NCI-H446 treated with DMSO at 0.1 percent for 48 hours (cell line): ENCODE results near the gene LSP1.
"Not testable (repeated sequence)": the region's sequence is repeated elsewhere in the genome, so short reads cannot be mapped to it uniquely, and the experiment has no call there.

Source experiments
- DNase-seq: peaks from one replicate; lab custom pipeline; 2025; lab: John Stamatoyannopoulos, UW

LSP1 gene

DNA sequence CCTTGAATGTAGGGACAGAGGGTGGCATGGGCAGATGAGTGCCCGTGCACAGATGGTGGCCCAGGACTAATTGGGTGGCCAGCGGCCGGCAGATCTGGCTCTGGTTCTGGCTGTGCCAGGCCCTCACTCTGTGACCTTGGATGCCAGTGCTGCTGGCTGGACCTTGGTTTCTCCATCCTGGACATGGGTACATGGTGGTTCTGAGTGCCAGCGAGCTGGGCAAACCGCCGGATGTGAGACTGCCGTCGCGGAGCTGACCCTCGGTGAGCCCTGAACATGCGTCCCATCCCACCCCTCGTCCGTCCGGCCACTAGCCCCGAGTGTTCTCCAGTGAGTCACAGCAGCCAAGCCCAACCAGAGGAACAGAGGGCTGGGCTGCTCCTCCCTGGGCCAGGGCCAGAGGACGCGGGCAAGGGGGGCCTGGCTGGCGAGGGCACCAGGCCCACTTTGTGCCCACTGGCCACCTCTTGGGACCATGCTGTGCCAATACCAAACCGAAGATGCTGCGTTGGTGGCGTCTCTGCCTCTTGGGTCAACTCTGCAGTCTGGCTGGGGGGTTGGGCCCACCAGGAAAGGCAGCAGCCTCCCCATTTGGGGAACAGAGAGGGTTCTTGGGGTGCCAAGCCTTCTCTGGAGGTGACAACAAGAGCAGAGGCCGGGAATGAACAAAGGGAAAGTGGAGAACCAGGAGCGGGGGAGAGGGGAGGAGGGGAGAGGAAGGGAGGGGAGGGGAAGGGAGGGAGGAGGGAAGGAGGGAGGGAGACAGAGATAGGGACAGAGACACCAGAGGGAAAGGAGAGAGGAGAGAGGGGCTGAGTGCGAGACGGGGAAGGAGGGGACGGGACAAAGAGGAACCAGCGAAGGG, 10.7 kb downstream of the LSP1 start:
- DNase-seq = no peak

DNA sequence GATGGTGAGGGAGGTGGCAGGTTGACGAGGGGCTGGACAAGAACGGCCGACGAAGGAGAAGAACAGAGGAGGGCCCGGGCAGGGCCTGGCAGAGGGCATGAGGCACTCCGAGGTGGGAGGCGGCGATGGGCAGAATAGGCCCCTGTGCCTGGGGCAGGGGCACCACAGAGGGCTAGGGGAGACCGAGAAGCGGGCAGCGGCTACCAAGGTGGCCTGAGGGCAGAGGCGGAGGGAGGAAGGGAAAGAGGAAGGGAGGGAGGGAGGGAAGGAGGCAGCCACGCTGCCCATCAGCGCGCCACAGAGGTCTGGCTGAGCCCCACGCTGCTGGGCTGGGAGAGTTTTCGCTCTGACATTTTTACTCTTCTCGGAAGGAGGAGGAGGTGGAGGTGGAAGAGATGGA, 11.3 kb downstream of the LSP1 start:
- DNase-seq = no peak

DNA sequence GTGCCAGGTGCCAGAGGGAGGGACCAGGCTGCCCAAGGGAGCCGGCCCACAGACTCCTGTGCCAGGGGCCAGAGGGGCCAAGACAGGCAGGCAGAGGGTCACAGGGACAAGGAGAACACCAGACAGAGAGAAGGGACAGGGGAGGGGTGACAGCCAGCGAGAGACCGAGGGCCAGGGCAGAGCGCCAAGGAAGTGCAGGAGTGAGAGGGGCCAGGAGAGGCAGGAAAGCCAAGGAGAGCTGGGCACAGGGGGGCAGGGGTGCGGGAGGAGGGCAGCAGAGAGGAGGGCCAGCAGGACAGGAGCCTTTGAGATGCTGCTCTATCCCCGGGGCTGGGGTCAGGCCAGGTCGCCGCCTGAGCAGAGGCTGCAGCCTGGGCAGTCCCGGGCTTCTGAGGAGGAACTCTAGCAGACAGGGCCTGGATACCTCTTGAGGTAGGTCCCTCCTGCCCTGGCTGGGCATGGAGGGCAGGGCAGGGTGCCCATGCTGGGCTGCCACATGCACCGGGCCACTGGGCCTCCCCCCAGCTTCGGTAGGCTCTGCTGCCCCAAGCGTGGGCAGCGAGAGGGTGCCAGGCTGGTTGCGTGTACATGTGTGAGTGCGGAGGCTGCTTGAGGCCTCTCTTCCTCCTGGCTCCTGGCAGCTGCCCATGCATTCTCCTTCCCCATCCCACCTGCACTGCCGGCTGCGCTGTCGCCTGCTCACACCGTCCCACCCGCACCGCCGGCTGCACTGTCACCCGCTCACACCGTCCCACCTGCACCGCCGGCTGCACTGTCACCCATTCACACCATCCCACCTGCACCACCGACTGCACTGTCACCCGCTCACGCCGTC, 12.2 kb downstream of the LSP1 start:
- no peak for DNase-seq

DNA sequence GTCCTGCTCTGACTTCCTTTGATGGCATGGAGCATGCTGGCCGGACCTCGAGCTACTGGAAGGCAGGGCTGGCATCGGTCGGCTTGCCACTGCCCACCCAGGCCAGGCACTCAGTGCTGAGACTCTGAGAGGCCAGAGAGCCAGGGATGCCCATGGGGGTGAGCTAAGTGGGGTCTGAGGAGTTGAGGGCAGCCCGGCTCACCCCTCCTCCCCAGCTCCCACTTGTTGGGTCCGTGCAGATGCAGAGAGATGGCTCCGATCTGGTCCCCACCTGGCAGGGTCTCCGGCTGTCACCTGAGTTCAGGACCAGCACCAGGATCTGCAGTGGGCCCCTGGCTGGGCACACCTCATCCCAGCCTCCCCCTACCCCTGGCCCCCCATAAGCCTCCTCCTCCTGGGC, 13.3 kb downstream of the LSP1 start:
- DNase-seq = no peak

DNA sequence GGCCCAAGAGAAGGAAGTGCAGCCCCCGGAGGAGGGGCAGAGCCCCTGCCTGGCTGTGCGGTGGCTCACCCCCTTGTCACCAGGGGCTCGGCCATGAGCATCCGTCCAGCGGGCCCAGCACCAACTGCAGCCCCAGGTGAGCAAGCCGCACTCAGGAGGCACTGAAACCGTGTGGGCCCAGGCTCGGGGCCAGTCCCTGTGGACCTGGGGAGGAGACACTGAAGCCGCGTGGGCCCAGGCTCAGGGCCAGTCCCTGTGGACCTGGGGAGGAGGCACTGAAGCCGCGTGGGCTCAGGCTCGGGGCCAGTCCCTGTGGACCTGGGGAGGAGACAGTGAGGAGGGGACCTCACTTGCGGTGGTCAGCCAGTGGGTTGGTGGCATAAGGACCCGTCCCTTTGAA, 13.9 kb downstream of the LSP1 start:
- no peak for DNase-seq

DNA sequence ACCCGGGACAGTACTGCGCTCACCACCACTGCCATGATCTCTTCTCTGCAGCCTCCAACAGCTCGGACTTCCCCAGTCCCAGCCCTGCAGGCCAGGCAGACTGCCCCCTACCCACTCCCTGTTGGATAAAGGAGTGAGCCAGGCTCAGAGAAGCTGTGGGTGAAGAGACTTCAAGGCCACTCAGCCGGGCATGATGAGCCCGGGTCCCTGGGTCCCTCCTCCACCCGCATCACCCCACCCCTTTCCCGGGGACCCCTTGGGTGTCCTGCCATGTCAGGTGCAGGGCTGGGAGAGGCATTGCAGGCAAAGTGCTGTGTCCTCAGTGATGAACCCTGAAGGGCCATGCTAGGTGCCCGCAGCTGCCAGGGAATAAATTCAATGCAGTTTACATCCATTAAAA, 14.5 kb downstream of the LSP1 start:
- no peak for DNase-seq

DNA sequence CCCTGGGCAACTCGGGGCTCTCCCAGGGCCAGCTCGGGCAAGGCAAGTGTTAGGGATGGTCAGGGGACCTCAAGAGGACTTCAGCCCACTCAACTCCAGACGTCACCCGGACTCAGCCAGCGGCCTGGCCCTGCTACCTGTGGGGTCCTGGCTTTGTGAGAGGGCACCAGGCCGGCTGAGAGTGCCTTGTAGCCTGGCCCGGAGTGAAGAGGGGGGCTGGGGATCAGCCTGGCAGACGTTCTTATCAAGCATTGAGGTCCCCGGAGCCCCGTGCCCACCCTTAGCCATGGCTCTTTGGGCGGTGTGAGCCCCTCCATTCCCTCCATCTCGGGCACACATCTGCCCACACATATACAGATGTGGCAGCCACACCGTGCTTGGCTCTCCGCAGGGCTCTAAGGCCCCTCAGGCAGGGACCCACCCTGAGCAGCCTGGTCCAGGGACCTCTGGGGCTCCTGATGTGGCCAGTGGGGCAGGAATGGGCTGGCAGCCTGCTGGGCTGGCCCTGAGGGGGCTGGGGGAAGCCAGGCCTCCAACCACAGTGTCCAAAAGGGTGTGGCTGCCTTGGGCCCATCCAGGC, 15.3 kb downstream of the LSP1 start:
- no peak for DNase-seq

DNA sequence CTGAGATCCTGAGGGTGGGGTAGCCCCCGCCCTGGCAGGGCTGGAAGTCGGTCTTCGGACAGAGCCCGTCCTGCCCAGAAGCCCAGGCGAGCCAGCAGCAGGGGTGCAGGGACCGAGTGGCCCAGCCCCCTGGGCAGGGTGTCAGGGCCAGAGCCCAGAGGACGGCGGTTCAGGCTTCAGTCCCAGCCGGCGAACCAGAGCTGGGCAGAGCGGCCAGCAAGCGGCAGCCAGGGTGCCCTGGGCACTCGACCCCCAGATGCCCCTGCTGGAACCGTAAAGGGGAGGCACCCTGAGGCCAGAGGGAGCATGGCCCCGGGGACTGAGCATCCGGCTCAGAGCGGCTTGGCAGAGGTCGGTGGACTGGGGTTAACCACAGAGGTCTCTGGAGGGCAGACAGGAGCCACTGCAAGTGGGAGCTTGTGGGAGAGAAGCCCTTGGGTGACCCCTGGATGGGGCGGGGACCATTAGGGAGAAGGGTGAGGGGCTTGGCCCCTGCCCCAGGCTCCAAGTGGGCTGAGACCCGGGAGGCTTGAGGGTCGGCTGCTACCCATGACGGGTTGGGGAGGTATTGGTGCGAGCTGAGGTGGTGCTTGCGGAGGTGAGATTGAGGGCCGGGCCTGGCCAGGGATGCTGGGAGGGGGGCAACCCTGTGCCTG, 15.9 kb downstream of the LSP1 start:
- DNase-seq = no peak

DNA sequence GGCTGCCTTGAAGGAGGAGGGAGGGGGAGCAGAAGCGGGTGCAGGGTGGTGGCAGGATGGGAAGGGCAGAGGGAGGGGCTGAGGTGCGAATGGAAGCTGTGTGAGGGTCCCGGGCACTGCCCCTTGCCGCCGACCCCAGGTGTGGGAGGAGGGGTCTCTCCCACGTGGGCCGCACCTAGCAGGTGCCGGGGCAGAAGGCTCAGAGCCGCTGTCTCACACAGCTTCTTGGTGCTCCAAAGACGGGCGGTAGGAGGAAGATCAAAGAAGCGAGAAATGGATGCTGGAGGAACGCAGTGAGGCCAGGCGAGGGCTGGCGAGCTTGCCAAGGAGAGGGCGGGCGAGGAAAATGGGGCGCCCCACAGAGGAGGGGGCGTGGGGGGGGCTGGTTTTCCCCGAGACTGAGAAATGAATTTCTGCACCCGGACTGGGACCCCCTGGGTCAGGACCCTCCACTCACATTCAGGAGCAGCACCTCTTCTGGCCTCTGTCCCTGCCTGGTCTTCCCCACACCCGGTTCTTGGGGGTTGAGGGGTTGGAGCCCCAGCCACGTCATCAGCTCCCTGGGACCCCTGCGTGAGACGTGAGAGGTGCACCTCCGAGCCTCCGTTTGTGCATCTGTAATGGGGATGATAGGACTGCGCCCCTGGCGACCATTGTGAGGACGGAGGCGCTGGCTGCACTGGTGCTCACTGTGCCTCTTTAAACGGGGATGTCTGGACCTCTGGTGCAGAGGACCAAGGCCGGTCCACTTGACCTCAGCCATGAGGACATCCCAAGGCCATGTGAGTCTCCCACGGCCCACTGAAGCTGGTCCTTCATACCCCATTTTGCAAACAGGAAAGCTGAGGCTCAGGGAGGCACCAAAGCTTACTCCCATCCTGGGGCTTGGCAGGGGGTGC, 16.8 kb downstream of the LSP1 start:
- no peak for DNase-seq

DNA sequence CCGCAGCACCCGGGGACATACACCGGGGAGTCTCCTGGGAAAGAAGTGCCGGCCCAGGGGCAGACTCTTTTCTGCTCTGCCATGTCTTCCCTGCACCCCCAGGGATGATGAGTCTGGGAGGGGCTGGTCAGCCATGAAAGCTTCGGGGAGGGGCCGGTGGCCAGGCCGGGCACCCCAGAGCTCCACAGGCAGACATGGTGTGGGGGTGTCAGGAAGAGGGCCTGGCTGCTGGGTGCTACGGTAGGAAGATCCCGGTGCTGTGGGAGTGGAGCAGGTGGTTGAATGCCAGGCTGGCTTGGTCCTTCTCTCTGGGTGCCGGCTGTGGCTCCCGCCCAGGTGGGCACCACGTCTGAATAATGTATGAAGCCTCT, 17.4 kb downstream of the LSP1 start:
- no peak for DNase-seq

DNA sequence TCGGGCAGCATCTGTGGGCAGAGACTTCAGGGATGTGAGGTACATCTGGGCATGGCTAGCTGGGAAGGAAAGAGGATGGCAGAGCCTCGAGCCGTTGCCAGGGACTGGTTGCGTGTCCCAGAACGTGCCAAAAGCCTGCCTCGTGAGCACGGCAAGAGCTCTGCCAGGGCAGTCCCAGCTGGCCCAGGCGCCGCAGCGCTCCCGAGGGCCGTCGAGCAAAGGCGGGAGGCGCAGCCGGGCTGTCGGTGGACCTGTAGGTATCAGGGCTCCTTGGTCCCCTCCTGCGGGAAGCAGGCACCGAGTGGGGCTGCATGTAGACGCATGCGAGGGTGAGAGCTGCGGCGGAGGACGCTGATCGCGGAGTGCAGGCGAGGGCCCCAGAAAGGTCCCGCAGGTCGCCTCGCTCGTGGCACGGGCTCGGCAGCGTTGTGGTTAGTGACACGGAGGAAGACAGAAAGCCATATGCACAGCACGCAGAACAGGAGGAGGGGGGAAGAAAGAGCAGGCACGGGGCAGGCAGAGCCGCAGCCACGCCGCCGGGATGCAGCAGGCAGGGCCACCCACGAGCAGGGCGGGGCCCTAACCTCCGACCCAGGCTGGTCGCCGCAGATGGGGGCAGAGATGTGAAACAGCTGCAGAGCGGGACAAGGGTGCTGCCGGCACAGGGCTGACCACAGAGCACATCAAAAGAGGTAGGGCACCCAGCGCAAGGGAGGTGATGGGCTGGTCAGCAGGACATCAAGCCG, 18.0 kb downstream of the LSP1 start:
- no peak for DNase-seq

DNA sequence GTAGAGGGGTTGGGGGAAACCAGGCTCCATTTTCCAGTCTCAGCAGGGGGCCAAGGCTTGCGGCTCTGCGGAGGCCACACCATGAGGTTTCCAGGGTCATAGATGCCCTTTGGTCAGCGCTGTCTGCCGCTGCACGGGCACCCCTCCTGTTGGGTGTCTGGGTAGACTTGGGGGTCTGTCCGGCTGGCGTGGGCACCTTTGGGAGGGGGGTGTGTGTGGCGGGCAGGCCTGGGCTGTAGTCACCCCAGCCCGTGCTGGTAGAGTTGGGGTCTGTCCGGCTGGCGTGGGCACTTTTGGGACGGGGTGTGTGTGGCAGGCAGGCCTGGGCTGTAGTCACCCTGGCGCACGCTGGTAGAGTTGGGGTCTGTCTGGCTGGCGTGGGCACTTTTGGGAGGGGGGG, 18.6 kb downstream of the LSP1 start:
- DNase-seq = no peak

DNA sequence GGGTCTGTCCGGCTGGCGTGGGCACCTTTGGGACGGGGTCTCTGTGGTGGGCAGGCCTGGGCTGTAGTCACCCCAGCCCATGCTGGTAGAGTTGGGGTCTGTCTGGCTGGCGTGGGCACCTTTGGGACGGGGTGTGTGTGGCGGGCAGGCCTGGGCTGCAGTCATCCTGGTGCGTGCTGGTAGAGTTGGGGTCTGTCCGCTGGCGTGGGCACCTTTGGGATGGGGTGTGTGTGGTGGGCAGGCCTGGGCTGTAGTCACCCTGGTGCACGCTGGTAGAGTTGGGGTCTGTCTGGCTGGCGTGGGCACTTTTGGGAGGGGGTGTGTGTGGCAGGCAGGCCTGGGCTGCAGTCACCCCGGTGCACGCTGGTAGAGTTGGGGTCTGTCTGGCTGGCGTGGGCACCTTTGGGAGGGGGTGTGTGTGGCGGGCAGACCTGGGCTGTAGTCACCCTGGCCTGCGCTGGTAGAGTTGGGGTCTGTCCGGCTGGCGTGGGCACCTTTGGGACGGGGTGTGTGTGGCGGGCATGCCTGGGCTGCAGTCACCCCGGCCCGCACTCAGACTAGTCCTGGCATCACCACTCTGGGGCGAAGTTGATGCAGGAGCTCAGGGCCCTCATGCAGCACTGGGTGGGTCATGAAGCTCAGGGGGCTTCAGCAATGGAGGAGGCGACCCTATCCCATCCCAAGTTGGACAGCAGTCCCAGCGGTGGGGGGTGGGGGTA, 19.5 kb downstream of the LSP1 start:
- DNase-seq = no peak

DNA sequence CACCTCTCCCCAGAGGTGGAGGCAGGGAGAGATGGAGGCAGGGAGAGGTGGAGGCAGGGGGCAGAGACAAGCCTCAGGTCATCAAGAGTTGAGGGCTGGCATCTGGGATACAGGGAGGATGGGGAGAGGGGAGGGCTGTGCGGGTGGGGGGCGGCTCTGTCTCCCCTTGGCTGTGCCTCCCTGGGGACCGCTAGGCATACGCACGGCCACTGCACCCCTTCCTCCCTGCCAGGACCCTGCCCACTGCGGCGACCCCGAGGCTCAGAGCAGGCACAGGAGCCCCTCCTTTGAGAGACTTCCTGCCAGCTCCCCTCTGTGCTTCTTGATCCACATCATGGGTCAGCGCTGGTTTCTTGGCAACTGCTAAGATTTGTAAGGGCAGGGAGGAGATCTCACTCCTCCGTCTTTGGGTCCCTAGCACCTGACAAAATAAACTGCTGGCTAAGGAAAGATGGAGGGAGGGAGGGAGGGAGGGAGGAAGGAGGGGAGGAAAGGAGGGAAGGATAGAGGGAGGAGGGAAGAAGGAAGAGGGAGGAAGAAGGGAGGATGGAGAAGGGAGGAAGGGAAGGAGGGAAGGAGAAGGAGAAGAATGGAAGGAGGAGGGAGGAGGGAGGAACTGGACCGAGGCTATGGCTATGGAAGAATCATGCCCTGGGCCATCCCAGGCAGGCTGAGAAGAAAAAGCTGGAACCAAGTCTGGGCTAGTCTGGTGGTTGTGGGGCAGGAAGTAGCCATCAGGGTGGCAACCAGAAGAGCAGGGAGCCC, 20.3 kb downstream of the LSP1 start:
- no peak for DNase-seq

DNA sequence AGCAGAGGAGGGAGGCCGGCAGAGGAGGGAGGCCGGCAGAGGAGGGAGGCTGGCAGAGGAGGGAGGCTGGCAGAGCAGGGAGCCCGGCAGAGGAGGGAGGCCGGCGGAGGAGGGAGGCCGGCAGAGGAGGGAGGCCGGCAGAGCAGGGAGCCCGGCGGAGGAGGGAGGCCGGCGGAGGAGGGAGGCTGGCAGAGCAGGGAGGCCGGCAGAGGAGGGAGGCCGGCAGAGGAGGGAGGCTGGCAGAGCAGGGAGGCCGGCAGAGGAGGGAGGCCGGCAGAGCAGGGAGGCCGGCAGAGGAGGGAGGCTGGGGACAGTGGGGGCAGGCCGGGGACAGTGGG, 20.9 kb downstream of the LSP1 start:
- not testable (repeated sequence) for DNase-seq

DNA sequence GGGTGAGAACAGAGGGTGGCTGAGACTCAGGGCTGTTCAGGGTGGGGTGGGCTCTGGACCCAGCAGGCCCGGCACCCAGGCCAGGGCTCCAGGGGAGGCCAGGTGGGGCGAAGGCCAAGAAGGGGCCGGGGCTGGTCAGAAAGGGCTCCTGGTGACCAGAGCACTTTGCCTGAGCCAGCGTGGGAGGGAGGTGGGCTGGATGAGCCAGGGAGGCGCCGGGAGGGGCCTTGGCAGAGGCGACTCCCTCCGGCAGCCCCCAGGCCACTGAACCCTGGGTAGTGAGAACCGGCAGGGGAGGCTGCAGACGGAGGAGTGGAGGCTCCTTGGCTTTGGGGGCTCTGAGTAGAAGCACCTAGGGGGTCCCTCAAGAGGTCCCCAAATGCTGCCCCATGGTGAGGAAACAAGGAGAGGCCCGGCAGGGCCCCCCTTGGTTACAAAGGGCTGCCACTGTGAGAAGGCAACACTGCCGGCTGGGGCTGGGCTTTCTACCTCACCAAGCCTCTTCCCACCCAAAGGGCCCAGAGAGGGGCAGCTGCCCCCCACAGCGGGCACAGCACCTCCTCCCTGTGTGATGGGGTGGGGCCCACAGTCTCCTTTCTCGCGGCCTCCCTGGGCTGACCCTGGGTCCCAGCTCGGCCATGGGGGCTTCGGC, 21.7 kb downstream of the LSP1 start:
- not testable (repeated sequence) for DNase-seq

DNA sequence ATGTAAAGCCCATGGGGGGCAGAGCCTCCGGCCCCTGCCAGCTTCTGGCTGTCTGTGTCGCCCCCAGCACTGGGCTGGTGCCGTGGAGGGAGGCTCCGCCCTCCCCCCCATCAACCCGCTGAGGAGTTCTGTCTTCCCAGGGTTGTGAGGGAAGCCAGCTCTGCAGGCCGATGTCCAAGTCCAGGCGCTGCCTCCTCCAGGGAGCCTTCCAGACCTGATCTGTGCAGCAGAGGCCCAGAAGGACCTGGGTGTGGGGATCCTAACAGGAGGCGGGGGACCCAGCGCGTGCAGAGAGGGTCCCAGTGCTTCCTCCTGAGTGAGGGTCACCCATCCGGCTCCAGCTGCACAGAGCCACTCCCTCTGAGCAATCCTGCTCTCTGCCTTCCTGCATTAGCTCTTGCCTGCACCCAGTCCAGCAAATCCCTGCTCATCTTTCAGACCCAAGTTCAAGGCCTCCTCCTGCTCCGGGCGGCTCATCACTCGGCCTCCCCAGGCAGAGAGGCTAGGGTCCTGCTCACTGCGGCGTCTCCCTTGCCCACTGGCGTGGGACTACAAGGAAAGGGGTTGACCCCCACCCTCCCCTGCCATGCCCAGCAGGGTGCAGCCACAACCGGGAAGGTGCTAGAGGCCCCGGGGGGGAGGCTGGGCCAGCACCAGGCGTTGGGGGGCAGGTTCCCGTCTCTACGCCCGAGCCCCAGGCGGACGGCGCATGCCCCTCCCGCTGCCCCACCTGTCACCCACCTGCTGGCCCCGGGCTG, 22.4 kb downstream of the LSP1 start:
- no peak for DNase-seq

DNA sequence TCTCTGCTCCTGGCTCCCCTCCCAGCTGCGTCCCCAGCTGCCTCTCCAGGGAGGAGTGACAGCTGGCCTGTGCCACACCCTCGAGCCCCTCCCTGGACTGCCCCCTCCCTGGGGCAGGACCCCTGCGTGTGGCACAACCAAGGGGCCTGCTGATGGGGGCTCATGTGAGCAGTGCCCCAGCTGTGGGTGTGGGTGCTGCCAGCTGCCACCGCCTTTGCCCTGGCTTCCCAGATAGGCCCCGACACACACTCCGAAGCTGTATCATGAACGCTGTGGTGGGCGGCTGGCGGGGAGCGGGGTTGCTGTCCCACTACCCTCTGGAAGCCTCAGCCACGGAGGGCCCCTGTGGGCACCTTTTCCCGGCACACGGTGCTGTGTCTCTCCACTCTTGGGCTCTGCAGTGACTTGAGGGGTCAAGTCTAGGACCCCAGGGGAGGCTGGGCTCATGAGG, 23.0 kb downstream of the LSP1 start:
- not testable (repeated sequence) for DNase-seq
